Gastroesophageal sphincter (tissue), 4 donors: ENCODE data around the gene CIBAR2. TPM values are rescaled to one million over a fixed set of nuclear protein-coding genes. Genes with fewer than 3 reads are reported as not detected.

ENCODE experiments used
- ATAC-seq: fragments of 150-250 bp; one replicate; pipeline ENCODE4 v1.9.1; 2016; ENCODE audit warnings: mild to moderate bottlenecking, moderate library complexity
- H3K27ac ChIP-seq, 4 donors: fragments of 200-600 bp; sonication (generic) in 3 of 4; 1 replicate in 3 of 4; 2 replicates in 1 of 4; pipeline ENCODE4 v1.5.1; 2016 to 2019
- H3K27me3 ChIP-seq: fragments of 200-600 bp; sonication (generic); one replicate; pipeline ENCODE4 v1.5.1; 2019
- H3K36me3 ChIP-seq, 2 donors: fragments of 200-600 bp; sonication (generic); one replicate each; pipeline ENCODE4 v1.5.1; 2019; ENCODE audit warnings: control low read depth in 1 of 2
- H3K4me1 ChIP-seq, 3 donors: fragments of 200-600 bp; sonication (generic); 1 replicate in 2 of 3; 2 replicates in 1 of 3; pipeline ENCODE4 v1.5.1; 2016 to 2019; ENCODE audit warnings: control low read depth in 2 of 3
- H3K4me3 ChIP-seq, 2 donors: fragments of 200-600 bp; sonication (generic); one replicate each; pipeline ENCODE4 v1.5.1; 2019; ENCODE audit warnings: mild to moderate bottlenecking in 1 of 2, moderate library complexity in 1 of 2
- H3K9me3 ChIP-seq, 3 donors: fragments of 200-600 bp; sonication (generic); one replicate each; pipeline ENCODE4 v1.5.1; 2017 to 2019; ENCODE audit warnings: control low read depth in 2 of 3
- CTCF ChIP-seq, 4 experiments: fragments of 200-600 bp in 2 of 4; fragments of 450-650 bp in 2 of 4; sonication (generic) in 1 of 4; IDR thresholded peaks; one replicate each; pipeline ENCODE4 v1.5.1; 2017 to 2019; ENCODE audit warnings: antibody characterized with exemption in 4 of 4, mild to moderate bottlenecking in 2 of 4, moderate library complexity in 2 of 4
- EP300 ChIP-seq: sonication (generic); formaldehyde crosslinking; IDR thresholded peaks from one replicate; pipeline ENCODE4 v1.6.1; 2017; ENCODE audit warnings: antibody characterized with exemption, mild to moderate bottlenecking
- POLR2A ChIP-seq, 2 donors: fragments of 450-650 bp; IDR thresholded peaks; one replicate each; pipeline ENCODE4 v1.6.1; 2017; ENCODE audit warnings: antibody characterized with exemption in 2 of 2, mild to moderate bottlenecking in 2 of 2, moderate library complexity in 1 of 2
- POLR2AphosphoS5 ChIP-seq: sonication (generic); formaldehyde crosslinking; IDR thresholded peaks from one replicate; pipeline ENCODE4 v1.6.1; 2017; ENCODE audit warnings: antibody characterized with exemption
- WGBS, 2 donors: methylation state at CpG; one replicate each; pipeline ENCODE4 v1.1.5; 2018; ENCODE audit warnings: low coverage in 1 of 2; 5-methylcytosine and 5-hydroxymethylcytosine counted together
- total RNA-seq, 4 donors: library from RNA; depleted of rRNA; stranded (reverse); fragments of >200 nt; gene quantifications; one replicate each; pipeline ENCODE4 v1.1.0, GENCODE V29; 2016

CIBAR2 gene
- total RNA-seq, 4 donors from 2014 or later = not detected

GRCh38 chr16:85091522-85091910 is 20.8 kb downstream of the CIBAR2 start:
- TF ChIP-seq CTCF (IDR thresholded peaks at IDR 0.05) = no peak
- no peak for TF ChIP-seq POLR2A (IDR thresholded peaks at IDR 0.05)
- TF ChIP-seq POLR2AphosphoS5 = no peak
- TF ChIP-seq EP300 = no peak
- peaks cover 24% of the 10 kb centered on the region for H3K27me3 ChIP-seq
- no peak for ATAC-seq
- no peak overlapping the region for H3K27ac ChIP-seq
- WGBS, 2 donors = 72 to 79% methylated on average over 3 to 7 of the region's 7 CpGs
- H3K36me3 ChIP-seq = peaks cover 0 to 32% of the 10 kb centered on the region in 2 donors
- peaks cover 0 to 24% (median 0%) of the 10 kb centered on the region in 3 donors for H3K4me1 ChIP-seq
- H3K9me3 ChIP-seq = no peaks in the 10 kb centered on the region
- no peak overlapping the region for H3K4me3 ChIP-seq

- Histone ChIP-seq H3K4me1 (peaks cover 0 to 27% (median 0%) of the 10 kb centered on the region in 3 donors), H3K27me3 (peaks cover 19% of the 10 kb centered on the region), H3K36me3 (peaks cover 0 to 33% of the 10 kb centered on the region in 2 donors), H3K27ac (no peak overlapping the region), H3K9me3 (no peaks in the 10 kb centered on the region), H3K4me3 (no peak overlapping the region)
- no peak for ATAC-seq
- 50 to 60% methylated on average over 1 of the region's 8 CpGs for WGBS, 2 donors
- no peak for TF ChIP-seq POLR2A (IDR thresholded peaks at IDR 0.05)
- no peak for TF ChIP-seq POLR2AphosphoS5
- no peak for TF ChIP-seq CTCF (IDR thresholded peaks at IDR 0.05)
- no peak for TF ChIP-seq EP300
These were observed 21.3 kb downstream of the CIBAR2 start for GRCh38 chr16:85090873-85091521.

GRCh38 chr16:85090181-85090580 is 22.1 kb downstream of the CIBAR2 start:
- Histone ChIP-seq H3K27ac (no peak overlapping the region), H3K9me3 (no peaks in the 10 kb centered on the region), H3K27me3 (peaks cover 11% of the 10 kb centered on the region), H3K4me3 (no peak overlapping the region), H3K4me1 (peaks cover 0 to 27% (median 0%) of the 10 kb centered on the region in 3 donors), H3K36me3 (peaks cover 0 to 33% of the 10 kb centered on the region in 2 donors)
- no peak for TF ChIP-seq CTCF (IDR thresholded peaks at IDR 0.05)
- no peak for TF ChIP-seq POLR2AphosphoS5
- TF ChIP-seq POLR2A (IDR thresholded peaks at IDR 0.05) = no peak
- 18 to 34% methylated on average over 2 to 3 of the region's 13 CpGs for WGBS, 2 donors
- no peak for ATAC-seq

GRCh38 chr16:85089525-85089924 is 22.7 kb downstream of the CIBAR2 start:
- TF ChIP-seq POLR2A (IDR thresholded peaks at IDR 0.05) = no peak
- H3K27ac ChIP-seq = no peak overlapping the region
- no peak overlapping the region for H3K4me3 ChIP-seq
- H3K9me3 ChIP-seq = no peaks in the 10 kb centered on the region
- no peak for ATAC-seq
- WGBS, 2 donors = 61 to 80% methylated on average over 1 to 3 of the region's 16 CpGs
- peaks cover 0 to 27% (median 0%) of the 10 kb centered on the region in 3 donors for H3K4me1 ChIP-seq
- H3K27me3 ChIP-seq = peaks cover 4% of the 10 kb centered on the region
- peaks cover 0 to 33% of the 10 kb centered on the region in 2 donors for H3K36me3 ChIP-seq

GRCh38 chr16:85088570-85089199 is 23.6 kb downstream of the CIBAR2 start:
- TF ChIP-seq POLR2AphosphoS5 (no peak), EP300 (no peak), CTCF (IDR thresholded peaks at IDR 0.05) (no peak), POLR2A (IDR thresholded peaks at IDR 0.05) (no peak)
- peaks cover 0 to 33% of the 10 kb centered on the region in 2 donors for H3K36me3 ChIP-seq
- ATAC-seq = no peak
- H3K4me1 ChIP-seq = peaks cover 0 to 27% (median 0%) of the 10 kb centered on the region in 3 donors
- no peak overlapping the region for H3K27ac ChIP-seq
- 55% methylated on average over 8 of the region's 31 CpGs; no CpG with 5 or more reads in 1 of the 2 donors for WGBS, 2 donors
- no peak overlapping the region for H3K4me3 ChIP-seq
- H3K27me3 ChIP-seq = no peaks in the 10 kb centered on the region
- H3K9me3 ChIP-seq = no peaks in the 10 kb centered on the region
